Measurements from ENCODE around the gene TRUB2. TPM values are rescaled to one million over a fixed set of nuclear protein-coding genes. Genes with fewer than 3 reads are reported as not detected.

The TRUB2 gene
- total RNA-seq, 2 donors from 2014 or later: 28.4 to 38.0 TPM

- no peak for ATAC-seq
- Mint-ChIP-seq H3K36me3 (peaks cover 10% of the 10 kb centered on the region), H3K9me3 (no peaks in the 10 kb centered on the region), H3K27ac (no peak overlapping the region), H3K27me3 (peaks cover 0 to 3% of the 10 kb centered on the region in 2 donors), H3K4me3 (no peak overlapping the region), H3K4me1 (ENCODE audit: low read depth in 2 of 2) (peaks cover 0 to 5% of the 10 kb centered on the region in 2 donors)
- DNase-seq (ENCODE audit: low spot score): no peak
These were observed 63.9 kb downstream of the TRUB2 start for GRCh38 chr9:128258326-128258725.

- ATAC-seq (no peak), DNase-seq (ENCODE audit: low spot score) (no peak)
- Mint-ChIP-seq H3K36me3 (peaks cover 10% of the 10 kb centered on the region), H3K27ac (no peak overlapping the region), H3K9me3 (no peaks in the 10 kb centered on the region), H3K4me3 (no peak overlapping the region), H3K4me1 (ENCODE audit: low read depth in 2 of 2) (peaks cover 0 to 5% of the 10 kb centered on the region in 2 donors), H3K27me3 (peaks cover 0 to 3% of the 10 kb centered on the region in 2 donors)
These were observed 64.3 kb downstream of the TRUB2 start for GRCh38 chr9:128257907-128258306.

- peaks cover 0 to 7% of the 10 kb centered on the region in 2 donors for H3K4me1 Mint-ChIP-seq (ENCODE audit: low read depth in 2 of 2)
- H3K27ac Mint-ChIP-seq: no peak overlapping the region
- ATAC-seq (no peak), DNase-seq (ENCODE audit: low spot score) (no peak)
- no peaks in the 10 kb centered on the region for H3K9me3 Mint-ChIP-seq
- no peak overlapping the region for H3K4me3 Mint-ChIP-seq
- H3K36me3 Mint-ChIP-seq: peaks cover 10% of the 10 kb centered on the region
- peaks cover 0 to 4% of the 10 kb centered on the region in 2 donors for H3K27me3 Mint-ChIP-seq
These were observed 65.0 kb downstream of the TRUB2 start for GRCh38 chr9:128257086-128257825.

Other genes starting within 250 kb of the TRUB2 start
- gene PTGES2, start 194.7 kb downstream of the TRUB2 start, total RNA-seq: 100 to 1,000 TPM in 1 of 2 donors, 10 to 100 TPM in 1; 56.8 to 110 TPM
- gene LCN2, start 173.0 kb downstream of the TRUB2 start, total RNA-seq: not detected
- gene BBLN, start 162.2 kb downstream of the TRUB2 start, total RNA-seq: 10 to 100 TPM; 58.1 to 60.4 TPM
- 100 to 1,000 TPM; 114 to 135 TPM for gene CIZ1, start 130.9 kb downstream of the TRUB2 start, total RNA-seq
- 1 to 10 TPM in 1 of 2 donors, under 1 TPM in 1; 0.52 to 1.1 TPM for gene DNM1, start 119.1 kb downstream of the TRUB2 start, total RNA-seq
- gene GOLGA2, start 46.4 kb downstream of the TRUB2 start, total RNA-seq: 10 to 100 TPM; 66.8 to 68.9 TPM
- 10 to 100 TPM in 1 of 2 donors, 1 to 10 TPM in 1; 7.5 to 20.4 TPM for gene SWI5, start 46.2 kb downstream of the TRUB2 start, total RNA-seq
- 10 to 100 TPM; 39.6 to 65.7 TPM for gene COQ4, start 392 bp upstream of the TRUB2 start, total RNA-seq
- gene SLC27A4, start 18.1 kb upstream of the TRUB2 start, total RNA-seq: 10 to 100 TPM; 23.5 to 32.3 TPM
- 10 to 100 TPM; 83.6 to 89.4 TPM for gene URM1, start 48.9 kb upstream of the TRUB2 start, total RNA-seq
- gene CERCAM, start 98.4 kb upstream of the TRUB2 start, total RNA-seq: 1 to 10 TPM; 7.4 TPM
- gene ODF2, start 133.6 kb upstream of the TRUB2 start, total RNA-seq: 10 to 100 TPM; 55.4 to 95.2 TPM
- gene GLE1, start 182.3 kb upstream of the TRUB2 start, total RNA-seq: 10 to 100 TPM; 40.6 to 41.9 TPM
- 100 to 1,000 TPM; 243 to 260 TPM for gene SPTAN1, start 230.1 kb upstream of the TRUB2 start, total RNA-seq

All from natural killer cell treated with Interleukin-12 subunit alpha and Interleukin-12 subunit beta and Interleukin-15 and Interleukin-18, amount 100 ng/mL, for 72 hours (primary cell).